SKM-1 (cell line): Measurements from ENCODE around the gene SRGAP3.

ENCODE experiments used
- DNase-seq: peaks from one replicate; lab custom pipeline; 2025; ENCODE audit not compliant: unreplicated experiment; lab: John Stamatoyannopoulos, UW

Gene SRGAP3

DNA sequence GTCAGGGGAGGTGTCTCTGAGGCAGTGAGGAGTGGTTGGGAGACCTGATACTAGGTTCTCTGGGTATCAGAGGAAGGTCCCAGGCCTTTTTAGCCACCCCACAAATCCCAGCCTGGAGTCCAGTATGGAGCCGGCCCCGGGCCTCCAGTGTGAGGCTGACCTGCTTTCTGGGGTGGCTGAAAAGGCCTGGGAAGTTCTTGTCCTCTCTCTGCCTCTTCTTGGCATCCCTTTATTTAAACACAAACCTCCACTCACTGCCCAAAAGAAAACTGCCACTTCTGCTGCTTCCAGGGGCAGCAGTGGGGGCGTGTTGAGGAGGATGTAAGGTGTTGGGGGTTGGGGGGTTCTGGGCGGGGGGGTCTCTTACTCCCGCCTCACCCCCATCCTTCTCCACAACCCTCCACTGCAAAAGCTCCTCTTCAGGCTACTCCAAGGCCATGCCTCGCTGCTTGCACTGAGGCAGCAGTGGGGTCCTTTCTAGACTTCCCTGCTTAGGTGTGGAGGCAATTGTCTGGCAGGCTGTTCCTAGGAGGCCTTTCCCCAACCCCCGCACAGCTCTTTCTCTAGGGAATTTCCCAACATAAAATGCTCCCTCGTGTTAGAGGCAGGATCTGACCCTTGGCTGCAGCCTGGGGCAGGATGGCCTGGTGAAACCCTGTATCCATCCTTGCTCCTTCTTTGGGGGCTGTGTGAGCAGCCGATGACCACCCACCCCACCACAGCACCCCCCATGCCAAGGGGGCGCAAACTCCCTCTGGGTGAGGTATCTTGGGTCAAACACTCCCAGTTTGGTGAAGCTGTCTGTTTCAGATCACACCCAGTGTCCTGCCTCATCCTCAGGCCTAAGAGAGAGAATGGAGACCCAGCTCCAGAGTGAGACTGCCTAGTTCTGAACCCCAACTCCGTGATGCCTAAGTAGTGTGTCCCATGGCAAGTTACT, 274.1 kb downstream of the SRGAP3 start:
- no peak for DNase-seq

DNA sequence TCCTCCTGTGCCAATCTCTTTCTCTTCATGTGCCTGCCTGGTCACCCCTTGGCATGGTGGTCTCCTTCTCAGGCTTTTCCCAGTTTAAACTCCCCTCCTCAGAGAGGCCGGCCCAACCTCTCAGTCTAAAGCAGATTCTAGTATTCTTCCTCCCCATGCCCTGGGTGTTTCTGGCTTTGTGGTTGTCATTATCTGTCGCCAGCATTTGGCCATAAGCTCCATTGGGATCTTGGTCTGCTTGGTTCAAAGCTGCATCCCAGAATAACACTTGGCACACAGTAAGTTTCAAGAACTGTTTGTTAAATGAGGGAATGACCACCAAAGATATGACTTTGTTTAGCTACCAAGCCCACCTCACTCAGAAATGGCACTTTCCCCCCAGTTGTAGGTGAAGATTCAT, 275.0 kb downstream of the SRGAP3 start:
- DNase-seq = no peak

DNA sequence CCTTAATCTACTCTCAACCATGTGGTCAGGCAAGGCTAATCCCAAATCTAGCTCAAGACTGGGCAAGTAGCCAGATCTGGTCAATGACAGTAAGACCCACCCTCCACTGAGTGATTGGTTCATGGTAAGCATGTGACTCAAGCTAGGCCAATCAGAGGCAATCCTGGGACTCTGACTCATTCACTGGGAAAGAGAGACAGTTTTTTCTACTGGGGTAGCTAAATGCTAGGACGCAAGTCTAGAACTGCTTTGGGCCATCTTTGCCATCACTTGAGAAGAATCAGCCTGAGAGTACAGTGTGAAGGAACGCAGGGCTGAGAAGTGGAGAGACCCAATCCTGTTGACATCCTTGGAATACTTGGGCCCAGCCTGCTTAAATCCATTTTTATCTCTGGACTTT, 276.8 kb downstream of the SRGAP3 start:
- no peak for DNase-seq

DNA sequence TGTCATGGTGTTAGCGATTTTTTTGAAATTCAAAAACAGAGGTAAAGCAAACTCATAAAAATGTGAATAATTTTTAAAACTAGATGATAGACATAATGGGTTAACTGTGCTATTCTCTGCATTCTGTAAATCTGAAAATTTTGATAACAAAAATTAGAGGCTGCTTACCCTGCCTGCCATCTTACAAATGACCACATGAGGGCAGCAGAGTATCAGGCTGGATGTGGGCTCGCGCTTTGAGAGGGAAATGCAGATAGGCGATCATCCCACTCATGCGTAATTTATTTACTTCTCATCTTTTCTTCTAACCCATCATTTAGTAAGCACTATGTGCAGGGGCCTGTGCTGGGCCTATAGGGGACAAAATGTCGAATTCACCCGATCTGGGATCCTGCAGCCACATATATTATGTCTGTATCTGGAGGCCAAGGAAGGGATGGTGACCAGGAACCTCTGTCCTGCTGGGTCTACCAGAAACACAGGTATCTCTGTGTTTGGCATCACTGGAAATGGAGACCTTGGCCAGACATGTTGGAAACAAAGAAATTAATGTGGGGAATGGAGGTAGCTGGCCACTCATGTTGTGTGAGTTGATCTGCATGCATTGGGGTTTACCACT, 278.4 kb downstream of the SRGAP3 start:
- DNase-seq = no peak

DNA sequence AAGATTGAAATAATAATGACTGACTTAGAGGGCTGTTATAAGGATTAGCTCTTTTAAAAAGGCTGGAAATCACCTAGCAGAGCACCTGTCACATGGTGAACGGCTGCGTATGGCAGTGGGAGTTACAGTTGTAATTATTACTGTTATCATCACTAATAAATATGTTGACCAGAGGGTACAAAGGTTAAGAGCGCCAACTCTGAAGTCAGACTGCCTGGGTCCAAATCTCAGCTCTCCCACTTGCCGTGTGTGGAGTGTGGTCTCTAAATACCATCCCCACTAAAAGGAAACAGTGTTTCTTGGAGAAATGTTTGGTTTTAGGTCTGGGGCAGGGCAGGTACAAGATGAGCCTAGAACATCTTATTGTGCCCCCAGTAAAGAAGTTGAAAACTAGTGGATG, 280.2 kb downstream of the SRGAP3 start:
- no peak for DNase-seq

DNA sequence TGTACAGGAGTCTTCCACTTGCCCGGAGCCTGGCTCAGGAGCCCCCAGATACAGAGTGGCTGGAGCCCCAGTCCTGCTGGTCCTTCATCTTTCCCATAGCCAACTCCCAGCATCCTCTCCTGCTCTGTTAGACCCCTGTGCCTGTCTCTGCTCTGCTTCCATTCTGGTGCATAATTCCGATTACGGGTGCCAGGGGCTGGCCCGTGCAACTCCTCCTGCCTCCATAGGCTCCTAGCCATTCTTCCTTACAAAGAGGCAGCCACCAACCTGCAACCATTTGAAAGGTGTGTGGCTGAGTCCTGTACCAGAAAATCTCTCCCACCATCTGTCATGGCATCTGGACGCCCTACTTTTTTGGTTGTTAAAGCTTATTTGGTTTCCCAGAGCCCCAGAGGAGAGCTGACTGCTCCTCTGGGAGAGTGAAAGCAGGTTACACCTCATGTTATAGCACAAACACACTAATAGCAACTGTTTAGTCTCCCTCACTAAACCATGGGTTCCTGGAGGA, 281.0 kb downstream of the SRGAP3 start:
- no peak for DNase-seq

DNA sequence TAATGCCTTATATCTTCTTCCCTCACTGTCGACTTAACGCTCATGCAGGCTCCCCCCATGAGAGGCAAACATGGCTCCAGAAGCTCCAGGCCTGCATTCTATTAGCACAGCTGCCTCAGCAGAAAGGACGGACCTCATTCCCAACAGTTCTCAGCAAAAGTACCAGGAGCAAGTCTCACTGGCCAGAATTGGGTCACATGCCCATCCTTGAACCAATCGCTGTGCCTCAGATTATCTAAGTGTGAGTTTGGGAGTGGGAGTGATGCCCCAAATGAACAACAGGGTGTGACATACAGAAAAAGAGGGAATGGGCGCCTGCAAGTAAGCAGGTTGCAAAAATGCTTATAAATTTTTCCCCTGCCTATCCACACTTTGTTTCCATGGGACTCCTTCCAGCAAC, 281.9 kb downstream of the SRGAP3 start:
- no peak for DNase-seq

DNA sequence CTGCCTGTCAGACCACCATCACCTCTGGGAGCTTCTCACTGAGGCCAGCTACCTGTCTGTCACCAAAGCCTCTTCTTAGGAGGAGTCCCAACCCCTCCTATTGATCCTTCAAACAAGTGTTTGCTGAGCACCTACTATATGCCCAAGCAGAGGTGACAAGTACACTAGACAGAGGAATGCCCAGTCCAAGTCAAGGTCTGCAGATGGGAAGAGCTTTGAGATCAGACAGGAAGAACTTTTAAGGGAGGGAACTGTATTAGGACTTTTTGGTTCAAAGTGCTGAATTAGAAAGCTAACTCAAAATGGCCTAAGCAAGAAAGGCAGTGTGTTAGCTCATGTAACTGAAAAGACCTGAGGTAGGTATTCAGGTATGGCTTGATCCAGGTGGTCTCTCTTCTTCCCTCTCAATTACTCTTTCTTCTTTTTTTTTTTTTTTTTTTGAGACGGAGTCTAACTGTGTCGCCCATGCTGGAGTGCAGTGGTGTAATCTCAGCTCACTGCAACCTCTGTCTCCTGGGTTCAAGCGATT, 282.6 kb downstream of the SRGAP3 start:
- DNase-seq = no peak

DNA sequence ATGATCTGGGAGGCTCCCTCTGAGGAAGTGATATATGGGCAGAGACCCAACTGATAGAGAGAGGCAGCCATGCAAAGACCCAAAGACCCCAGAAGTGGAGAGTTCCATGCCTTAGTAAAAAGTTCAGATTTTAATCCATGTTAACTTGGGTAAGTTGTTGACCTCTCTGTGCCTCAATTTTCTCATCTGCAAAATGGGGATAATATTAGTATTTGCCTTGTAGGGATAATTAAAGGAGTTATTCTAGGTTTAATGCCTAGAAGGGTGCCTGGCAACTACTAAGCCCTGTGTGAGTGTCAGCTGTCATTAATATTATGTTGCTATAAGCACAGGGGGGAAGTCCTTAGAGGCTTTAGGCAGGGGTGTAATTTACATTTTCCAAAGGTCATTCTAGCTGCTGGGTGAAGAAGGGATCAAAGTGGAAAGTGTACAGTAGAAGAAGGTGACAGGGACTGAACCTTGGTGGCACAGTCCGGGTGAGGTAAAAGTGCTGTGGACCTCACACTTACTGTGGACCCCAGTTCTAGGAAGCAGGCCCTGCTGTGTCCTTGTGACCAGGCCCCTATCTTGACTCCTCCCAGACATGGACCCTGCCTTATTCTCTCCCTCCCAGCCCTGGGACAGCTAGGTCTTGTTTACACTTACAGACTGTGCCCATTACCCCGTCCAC, 283.2 kb downstream of the SRGAP3 start:
- no peak for DNase-seq

DNA sequence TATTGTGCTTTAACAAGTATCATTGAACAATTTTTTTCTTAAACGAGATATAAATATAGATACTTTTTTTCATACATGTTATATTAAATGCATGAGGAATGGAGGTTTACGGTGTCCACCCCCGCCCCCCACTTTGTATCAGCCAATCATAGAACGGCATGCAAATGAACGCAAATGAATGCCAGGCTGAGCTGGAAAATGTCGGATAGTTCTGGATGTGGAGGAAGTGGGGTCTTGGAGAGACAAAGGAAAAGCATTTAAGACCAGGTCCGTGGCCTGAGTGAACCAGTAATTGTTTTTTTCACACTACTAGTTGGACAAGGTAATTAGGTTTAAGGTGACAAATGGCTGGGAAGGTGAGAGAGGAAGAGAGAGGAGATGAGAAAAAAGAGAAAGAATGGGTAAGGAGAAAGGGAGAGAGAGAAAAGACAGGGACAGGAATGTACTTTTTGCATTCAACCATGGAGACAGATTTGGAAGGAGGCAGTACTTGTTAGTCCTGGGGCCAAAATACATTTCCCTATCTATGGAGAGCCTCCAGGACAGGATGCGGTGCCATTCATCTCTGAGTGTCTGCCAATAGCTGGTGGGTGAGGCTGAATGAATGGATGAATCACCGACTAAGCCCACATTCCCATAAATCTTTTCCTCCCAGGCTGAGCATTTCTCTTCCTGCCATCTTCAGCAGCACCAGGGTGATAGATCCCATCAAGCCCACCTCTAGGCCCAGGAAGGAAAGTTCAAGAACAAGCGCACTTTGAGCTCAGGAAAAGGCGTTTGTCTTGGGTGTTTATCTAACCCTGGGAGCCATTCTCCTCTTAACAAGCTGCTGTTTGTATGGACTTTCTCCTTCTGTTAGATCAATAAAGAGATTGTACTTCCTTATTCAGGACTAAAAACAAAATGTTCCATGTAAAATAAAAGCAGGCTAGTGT, 284.7 kb downstream of the SRGAP3 start:
- DNase-seq = no peak

DNA sequence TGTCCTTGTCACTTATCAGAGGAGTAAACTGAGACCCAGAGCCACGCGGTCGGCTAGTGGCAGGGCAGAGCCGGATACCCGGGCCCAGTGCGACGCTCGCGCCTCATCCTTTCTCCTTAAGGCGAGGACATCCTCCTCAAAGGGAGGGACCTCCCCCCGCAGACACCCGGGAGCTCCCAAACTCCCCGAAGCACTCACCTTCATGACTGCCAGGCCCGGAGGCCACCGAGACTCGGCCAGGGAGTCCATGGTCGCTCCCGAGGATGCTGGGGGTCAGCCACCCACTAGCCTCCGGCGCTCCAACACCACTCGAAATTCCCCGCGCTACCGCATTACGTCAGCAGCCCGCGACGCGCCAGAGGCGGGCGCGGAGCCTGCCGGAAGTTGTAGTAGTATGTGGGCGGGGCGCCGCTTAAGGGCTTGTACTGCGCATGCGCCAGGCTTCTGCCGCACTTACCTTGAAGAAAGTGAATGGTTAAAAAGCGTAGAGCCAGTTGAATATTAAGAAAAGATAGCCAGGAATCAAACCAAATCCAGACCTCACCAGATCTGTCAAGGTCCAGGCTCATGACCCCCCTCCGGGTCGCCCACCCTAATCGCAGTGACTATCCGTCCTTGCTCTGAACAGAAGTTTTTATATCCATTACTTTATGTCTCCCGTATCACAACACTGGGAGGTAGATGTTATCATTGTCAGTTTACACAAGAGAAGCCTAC, 286.2 kb downstream of the SRGAP3 start, which contains the start of gene RAD18:
Gene RAD18, minus strand, starts transcription at position 336 of the 717 bp plus-strand sequence. Its CDS starts 87 bp downstream, at position 249.
- DNase-seq = peak; percentile 77

DNA sequence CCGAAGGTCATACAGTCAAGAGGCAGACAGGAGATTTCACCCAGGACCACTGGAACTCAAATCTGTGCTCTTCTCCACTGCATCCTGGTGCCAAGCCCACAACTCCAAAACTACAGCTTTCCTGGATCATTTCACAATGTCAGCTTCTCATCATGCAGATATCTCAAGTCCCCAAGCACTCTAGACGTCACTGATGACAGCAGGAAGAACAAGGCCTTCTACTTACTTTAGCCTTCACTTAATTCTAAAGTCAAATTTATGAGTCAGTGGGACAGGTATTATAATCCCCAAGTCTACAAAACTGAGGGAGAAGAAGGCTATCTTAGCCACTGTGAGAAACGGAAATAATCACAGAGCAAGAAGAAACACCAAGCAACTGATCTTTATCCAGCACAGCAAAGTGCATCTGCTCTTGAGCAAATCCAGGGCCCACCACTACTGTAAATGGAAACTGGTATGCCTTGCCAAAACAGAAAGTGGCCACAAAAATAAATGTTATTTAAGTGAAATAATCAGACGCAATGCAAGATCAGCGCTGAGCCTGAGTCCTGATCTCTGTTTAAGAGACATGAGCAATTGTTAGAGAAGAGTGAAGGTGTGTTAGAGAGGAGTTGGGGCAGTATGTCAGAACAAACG, 287.1 kb downstream of the SRGAP3 start:
- DNase-seq = no peak

DNA sequence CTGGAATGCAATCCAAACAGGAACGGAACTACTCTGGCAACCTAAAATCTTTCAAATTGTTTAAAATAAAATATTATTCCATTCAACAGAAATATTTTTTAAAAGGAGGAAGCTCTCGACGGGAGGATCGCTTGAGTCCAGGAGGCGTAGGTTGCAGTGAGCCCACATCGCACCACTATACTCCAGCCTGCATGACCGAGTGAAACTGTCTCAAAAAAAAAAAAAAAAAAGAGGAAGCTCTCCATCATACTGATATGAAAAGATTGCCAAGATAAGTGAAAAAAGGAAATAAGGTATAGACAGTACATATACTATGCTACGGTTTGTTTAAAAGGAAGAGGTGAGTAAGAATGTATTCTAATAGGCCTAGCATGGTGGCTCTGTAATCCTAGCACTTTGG, 289.8 kb downstream of the SRGAP3 start:
- no peak for DNase-seq

DNA sequence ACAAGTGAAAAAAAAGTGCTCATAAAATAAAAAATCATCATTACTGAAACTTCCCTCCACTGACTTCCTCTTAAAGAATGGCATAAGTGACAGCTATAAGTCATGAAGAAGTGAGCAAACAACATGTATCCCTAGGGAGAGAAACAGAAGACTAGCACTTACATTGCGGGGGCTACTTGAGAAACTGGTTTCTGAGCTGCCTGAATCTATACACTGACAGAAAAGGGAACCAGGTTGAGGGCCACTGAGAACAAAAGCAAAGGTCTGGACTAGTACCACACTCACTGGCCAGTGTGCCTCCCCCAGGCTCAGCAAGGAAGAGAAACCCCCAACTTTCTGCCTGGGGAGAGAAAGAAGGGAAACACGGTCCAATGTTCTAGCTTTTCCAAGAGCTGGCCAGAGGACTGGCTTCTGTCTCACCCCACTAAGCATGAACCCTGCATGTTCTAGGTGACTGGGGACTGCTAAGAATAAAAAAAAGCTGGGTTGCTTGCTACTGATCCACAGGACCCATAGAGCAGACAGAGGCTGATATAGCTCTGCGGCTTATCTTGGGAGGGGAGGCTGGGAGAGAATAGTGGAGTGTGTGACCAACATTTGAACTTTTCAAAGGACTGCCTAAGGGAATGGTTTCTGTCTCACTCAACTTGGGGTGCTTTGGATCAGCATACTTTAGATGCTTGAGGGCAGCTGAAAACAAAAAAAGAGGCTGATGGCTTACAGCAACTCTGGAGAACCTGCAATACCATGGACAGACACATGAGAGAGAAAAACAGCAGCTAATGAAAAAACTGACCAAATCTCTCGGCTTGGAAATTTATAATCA, 294.3 kb downstream of the SRGAP3 start:
- DNase-seq = no peak

DNA sequence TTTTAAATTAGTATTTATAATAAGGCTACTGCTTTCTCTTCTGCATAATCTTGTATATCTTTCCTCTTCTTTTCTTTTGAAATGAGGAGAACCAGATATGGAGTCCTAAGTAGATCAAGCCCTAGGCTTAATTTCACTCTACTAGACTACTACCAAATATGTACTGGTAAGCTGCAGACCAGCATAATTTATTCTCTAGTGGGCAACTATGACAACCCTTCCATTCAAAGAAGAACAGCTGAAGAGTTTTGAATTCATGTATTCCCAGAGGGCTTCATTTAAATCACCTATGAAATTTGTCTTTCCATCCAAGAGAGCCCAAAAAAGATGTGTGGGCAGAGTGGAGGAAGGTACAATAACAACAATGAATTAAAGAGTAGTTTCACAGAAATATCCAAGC, 296.1 kb downstream of the SRGAP3 start:
- DNase-seq = no peak

DNA sequence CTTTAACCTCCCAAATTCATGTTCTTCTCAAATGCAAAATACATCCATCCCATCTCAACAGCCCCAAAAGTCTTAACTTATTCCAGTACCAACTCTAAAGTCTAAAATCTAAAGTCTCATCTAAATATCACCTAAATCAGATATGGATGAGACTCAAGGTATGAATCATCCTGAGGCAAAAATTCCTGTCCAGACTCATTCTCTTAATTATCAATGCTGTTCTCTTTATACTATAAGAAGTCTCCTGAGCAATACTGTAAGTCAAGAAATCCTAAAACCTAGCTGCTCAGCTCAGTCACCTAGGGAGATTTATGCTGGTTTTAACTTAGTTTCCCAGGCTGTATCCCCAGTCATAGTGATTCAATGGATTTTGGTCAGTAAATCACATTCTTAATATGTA, 297.3 kb downstream of the SRGAP3 start:
- DNase-seq = no peak

DNA sequence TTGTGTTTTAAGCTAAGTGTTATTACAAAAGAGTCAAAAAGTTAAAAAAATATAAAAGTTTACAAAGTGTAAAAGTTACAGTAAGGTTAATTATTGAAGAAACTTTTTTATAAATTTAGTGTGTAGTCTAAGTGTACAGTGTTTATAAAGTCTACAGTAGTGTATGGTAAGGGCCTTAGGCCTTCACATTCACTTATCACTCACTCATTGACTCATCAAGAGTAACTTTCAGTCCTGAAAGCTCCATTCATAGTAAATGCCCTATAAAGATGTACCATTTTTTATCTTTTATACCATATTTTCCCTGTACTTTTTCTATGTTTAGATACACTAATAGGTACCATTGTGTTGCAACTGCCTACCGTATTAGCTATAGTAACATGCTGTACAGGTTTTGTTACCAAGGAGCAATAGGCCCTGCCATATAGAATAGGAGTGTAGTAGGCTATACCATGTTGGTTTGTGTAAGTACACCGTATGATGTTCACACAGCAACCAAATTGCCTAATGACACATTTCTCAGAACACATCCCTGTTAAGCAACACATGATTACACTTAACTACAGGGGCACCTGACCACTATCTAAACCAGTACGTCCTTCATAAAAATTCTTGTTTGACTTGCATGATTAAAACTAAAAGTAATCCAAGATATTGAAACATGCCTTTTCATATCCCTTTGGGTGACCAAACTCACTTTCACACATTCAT, 303.4 kb downstream of the SRGAP3 start:
- no peak for DNase-seq
